ENCODE measurements around the gene HOOK1.
"Not testable (repeated sequence)": the region's sequence is repeated elsewhere in the genome, so short reads cannot be mapped to it uniquely, and the experiment has no call there.

HOOK1 gene

DNA sequence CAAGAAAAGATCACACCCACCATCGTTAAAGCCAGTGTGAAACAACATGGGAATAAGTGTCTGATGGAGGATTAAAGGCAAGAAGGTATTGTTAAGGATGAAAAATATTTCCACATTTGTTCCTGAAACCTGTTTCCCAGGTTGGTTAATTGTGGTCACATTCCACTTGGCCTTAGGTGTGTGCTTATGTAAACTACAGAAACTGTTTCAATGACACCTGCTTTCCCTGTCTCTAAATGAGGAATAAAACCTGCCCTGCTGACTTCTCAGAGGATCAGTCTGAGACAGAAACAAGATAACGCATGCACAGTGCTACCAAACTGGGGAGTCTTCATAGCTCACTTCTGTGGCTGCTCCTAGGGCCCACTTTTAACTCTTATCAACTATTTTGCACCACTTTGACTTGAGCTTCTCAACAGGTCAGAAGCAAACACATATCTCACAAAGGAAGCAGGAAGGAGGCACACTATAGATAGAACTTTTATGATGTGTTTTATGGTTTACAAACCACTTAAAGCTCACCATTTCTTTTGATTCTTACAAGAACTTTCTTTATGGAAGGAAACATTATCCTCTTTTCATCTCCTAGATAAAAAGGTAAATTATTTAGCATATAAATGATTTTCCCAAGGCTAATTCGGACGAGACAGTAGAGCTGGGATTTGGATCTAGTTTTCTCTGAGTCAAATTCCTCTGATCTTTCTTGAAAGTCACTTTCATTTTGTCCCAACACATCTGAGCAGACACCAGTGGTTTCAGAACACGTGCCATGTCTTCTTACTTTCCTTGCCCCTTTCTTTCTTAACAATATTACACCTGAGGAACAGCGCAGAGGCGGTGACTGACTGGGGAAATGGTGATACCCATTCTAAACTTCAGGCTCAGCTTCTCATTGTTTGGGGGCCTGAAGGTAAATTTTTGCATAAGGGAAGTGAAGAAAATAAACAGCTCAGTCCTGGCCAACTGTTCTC lies 78.4 kb downstream of the HOOK1 start:
- DNase-seq = no peak

DNA sequence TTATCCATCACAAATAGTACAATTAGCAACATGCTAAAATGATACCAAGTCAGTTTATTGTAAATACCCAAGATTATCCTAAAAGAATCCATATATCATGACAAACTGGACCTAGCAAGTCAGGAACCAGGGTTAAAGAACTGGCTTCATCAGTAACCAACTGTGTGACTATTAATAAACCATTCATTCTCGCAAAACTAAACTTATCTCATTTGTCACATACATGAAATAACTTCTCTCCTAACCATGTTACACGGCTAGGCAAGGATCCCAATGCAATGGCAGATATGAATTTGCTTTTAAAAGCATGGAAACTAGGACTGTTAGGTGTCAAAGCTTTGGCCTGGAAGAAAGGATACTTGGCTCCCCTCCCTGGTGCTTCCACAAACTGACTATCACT lies 82.4 kb downstream of the HOOK1 start:
- DNase-seq = no peak

DNA sequence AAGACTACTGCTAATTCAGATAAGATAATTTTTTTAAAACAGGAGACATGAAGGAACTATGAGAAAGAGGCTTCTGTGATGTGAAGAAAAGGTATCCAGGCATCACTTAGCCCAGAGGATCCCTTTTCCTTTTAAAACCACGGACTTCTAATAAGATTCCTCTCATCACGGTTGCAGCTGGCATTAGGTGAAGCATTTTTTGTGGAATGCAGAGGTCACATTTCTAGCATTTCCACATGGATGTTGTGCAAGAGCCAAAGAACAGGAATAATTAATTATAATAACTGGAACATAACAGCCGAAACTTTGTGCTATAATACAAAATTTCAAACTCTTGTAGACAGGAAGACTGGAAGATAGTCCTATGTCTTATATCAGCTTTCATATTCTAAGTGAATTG lies 84.2 kb downstream of the HOOK1 start:
- no peak for DNase-seq

DNA sequence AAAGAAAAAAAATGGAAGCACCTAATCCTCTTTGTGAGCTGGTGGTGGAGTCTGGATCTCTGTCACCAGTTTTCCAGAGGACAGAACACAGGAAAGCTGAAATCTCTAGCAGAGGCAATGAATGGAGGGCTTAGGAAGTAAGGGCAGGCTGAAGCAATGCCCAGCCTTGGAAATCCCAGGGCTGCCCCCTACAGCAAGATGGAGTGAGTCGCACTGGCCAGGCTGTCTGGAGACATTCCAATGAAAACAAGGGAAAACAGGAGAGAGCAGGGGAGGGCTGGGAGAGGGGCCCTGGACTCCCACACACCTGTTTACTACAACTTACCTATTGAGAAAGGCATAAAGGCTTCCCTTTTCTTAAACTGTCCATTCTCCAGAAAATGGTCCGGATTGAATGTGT lies 85.9 kb downstream of the HOOK1 start:
- no peak for DNase-seq

DNA sequence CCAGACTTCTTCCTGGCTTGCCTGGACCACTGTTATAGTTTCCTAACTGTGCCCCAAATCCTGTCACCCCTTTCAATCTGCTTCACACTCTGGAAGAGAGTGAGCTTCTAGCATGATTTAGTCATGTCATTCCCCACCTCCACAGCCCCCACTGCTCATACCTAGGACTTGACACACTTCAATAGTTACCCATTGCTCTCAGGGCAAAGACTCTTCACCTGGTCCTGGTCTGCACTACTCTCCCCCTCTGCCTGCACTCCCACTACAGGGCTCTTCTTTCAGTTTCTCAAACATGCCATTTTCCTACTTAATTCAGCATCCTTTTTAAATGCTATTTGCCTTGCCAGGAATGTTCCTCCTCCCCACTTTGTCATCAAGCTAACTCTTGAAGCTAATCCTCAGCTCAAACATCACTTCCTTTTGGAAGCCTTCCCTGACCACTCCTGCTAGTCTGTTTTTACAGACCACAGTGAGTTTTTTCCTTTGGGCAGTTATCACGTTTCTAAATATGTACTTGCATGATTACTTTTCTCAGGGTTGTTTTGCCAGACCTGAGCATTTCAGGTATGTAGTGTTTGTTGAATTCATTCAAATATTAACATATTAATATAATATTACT lies 87.1 kb downstream of the HOOK1 start:
- DNase-seq = no peak

DNA sequence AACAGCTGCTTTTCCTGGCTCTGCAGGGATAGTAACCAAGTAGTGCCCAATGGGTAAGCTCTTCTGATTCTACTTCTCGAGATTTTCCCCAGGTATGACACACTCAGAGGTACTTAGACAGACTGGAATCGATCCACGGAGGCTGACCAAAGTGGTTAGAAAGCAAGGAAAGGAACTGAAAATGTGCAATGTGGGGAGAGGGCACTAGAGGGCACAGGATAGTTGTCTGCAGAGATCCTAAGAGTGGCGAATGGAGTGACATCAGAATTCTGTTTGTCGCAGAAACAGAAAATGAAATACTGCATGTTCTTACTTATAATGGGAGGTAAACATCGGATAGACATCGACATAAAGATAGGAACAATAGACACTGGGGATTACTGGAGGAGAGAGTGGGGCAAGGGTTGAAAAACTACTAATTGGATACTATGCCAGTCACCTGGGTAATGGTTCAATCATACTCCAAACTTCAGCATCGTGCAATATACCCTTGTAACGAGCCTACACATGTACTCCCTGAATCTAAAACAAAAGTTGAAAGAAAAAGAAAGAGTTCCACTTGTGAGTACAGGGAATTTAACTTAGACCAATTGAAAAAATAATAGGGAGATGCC lies 88.5 kb downstream of the HOOK1 start:
- no peak for DNase-seq

DNA sequence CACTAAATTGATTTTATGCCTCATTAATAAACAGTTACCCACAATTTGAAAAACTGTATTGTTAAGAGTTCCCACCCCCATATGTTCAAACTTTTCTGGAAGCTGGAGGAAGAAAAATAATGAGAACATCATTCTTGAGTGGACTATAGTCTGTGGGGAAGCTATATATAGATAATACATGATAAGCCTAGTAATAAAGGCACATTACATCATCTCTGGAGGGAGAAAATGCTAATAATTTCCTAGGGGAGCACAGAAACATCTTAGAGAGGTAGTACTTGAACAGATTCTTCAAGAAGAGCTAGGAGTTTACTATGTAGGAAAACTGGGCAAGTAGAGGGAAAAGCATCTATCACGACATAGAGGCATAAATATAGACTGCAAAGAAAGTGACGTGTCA lies 92.2 kb downstream of the HOOK1 start:
- no peak for DNase-seq

DNA sequence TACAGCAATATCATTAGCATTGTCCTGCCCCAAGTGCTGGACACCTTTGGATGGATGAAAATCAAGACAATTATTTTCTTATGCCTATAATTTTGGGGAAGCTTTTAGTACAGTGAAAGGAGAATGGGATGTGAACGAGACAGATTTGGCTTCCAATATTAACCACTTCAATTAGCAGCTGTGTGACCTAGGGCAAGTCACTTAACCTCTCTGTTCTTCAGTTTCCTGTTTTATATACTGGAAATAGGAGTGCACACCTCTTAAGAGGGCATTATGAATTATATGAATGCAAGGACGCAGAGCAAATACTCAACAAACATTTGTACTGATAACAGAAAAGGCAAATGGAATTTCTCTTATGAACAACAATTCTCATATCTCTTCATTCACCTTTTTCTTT lies 93.3 kb downstream of the HOOK1 start:
- DNase-seq = no peak

DNA sequence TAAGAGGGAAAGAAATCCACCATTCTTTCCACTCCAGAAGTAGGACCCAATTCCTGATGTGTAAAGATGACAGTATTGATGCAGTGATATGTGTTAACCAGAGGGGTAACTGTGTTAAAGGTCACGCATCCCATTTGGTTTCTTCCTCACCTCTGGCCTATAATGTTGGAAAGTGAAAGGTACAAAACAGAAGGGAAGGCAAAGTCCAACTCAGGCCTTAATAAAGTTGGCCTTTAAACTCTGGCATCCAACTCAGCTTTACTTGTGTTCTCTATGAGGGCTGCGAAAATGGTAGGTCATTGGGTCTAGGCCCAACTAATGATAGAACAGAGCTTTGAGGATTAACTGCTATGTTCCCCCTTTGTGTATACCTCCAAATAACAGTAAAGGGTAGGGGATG lies 93.9 kb downstream of the HOOK1 start:
- no peak for DNase-seq

DNA sequence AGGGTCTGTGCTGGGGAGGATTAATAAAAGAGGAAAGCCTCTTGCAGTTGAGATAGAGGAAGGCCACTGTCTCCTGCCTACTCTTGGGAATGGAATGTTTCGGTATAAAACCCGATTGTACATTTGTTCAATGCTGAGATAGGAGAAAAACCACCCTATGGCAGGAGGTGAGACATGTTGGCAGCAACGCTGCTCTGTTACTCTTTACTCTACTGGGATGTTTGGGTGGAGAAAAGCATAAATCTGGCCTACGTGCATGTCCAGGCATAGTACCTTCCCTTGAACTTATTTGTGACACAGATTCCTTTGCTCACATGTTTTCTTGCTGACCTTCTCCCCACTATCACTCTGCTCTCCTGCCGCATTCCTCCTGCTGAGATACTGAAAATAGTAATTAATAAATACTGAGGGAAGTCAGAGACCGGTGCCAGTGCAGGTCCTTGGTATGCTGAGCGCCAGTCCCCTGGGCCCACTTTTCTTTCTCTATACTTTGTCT lies 100.1 kb downstream of the HOOK1 start:
- DNase-seq = not testable (repeated sequence)

DNA sequence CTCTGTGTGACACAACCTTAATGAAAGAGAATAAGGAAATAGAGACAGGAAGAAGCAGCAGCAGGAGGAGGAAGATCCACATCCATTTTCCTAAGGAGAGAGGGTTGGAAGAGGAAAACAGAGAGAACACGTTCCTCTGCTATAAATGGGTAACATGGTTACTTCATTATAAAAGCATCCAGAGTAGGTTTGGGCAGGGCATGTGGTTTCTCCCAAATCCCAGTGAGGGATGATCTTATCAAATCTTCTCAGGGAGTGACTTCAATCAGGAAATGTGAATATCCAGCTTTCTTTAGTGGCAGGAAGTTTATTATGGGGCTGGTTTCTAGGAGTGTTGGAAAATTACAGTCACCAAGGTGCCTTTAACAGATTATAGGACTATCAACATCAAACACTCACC lies 100.8 kb downstream of the HOOK1 start:
- no peak for DNase-seq

DNA sequence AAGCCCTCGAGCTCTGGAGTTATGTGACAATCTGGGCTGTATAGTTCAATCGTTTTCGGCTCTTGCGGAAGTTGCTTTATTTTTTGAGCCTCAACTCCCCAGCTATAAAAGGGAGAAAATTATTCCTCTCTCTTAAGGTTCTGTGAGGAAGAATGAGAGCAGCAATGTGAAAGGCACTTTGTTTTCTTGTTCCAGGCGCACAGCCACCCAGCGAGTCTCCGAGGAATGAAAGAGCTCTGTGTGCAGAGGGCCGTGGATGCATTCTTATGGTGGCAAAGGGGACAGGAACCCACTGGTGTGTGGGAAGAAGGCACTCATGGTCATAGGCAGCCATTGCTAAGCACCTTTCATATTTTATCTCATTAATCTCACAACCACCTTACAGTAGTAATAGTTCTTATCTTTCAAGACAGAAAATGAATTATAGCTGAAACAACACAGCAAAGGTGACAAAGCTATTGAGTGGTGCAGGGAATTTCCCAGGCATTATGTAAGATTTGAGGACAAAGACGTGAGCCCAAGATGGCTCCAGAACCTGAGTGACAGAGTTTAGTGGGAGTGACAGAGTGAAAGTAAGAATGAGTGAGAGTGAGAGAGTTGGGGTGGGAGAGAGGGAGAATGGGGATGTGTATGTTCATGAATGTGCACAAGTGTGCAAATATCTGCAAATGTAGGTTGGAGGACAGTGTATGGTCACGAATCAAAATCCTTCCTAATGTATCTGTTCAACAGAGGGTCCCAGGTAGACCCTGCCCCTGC lies 102.5 kb downstream of the HOOK1 start:
- no peak for DNase-seq

DNA sequence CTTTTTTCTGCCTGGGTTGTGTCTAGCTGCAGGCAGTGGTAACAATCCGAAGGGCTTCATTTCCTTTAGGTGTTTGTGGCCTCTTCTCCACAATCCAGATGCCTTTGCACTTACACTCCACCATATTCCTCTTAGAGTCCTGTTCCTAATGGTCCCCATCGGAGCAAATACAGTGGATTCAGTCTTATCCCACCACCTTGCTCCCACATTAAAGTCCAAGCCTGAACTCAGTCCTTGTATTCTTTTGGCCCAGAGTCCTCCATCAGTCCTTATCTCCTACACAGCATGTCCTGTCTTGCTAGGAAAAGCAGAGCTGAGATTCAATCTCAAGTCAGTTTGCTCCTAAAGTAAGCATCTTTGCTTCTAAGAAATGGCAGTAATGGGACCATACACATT lies 103.0 kb downstream of the HOOK1 start:
- no peak for DNase-seq

DNA sequence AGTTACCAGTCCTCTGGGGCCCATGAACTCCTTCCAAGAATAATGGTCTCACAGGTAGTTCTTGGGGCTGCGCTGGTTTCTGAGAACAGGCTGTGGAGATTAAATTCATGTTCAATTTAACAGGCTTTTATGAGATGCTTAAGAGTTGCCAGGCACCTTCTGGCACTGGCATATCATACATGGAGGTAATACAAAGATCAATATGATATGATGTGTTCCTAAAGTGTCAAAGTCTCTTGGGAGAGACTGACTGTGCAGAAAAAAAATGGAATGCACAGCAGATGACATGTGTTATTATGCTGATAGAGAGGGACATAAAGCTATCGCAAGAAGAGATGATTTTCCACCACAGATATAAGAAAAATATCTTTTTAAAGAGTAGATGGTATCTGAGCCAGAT lies 105.0 kb downstream of the HOOK1 start:
- DNase-seq = no peak

DNA sequence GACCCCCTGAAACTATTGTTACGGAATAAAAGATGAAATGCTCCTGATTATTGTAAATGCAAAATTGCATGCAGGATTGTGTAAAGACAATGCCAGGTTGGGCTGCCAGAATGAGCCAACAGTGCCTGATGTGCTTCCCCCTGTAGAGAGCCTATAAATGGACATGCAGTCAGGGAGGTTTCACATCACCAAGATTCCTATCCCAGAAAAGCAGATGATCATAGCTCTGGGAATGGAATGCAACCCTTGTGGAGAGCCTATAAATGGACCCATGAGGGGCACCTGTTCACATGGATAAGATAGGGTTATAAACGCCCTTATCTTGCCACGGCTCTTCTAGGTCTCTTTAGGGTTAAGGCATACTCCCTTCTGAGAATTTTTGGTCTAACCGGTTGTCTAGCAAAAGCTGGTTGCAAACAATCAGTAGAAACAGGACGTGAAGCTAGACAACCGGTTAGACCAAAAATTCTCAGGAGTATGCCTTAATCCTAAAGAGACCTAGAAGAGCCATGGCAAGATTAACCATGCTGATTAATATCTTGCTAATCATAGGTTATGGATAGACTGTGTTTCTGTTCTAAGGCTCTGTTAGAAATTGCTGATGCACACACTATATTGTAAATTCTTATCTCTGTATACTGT lies 106.6 kb downstream of the HOOK1 start:
- not testable (repeated sequence) for DNase-seq

DNA sequence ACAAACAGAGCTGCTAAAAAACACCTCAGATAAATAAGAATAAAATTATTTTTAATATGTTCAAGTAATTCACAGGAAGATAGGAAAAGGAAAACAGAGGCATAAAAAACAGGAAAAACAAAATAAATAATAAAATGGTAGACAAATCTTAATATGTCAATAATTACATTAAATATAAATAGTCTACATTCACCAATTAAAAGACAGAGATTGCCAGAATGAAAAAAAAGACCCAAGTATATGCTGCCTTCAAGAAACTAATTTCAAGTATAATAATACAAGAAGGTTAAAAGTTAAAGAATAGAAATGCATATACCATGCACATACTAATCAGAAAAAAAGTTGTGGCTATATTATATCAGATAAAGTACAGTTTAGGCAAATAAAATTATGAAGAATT lies 109.9 kb downstream of the HOOK1 start:
- DNase-seq = no peak
